IMR-90 (cell line): Measurements from ENCODE around the gene COL6A3.

Source experiments
- MAFK ChIP-seq: IDR thresholded peaks from 2 replicates; pipeline ENCODE4 v1.6.1; 2012; ENCODE audit warnings: low read depth, low read length, improper control_type of control experiment
- POLR2A ChIP-seq: IDR thresholded peaks from 2 replicates; pipeline ENCODE4 v1.6.1; 2012; ENCODE audit warnings: mild to moderate bottlenecking, low read depth, low read length
- RAD21 ChIP-seq: IDR thresholded peaks from 2 replicates; pipeline ENCODE4 v1.6.1; 2012; ENCODE audit warnings: low read length, improper control_type of control experiment
- SMC3 ChIP-seq: fragments of 150-350 bp; IDR thresholded peaks from 2 replicates; pipeline ENCODE4 v1.6.1; 2016; ENCODE audit warnings: low read depth, mild to moderate bottlenecking, antibody characterized with exemption, low read length, moderate library complexity
- TF ChIP-seq, protein P1 (sequence below): conservative IDR thresholded peaks from 2 replicates; pipeline ENCODE4 v1.5.1; 2012; ENCODE audit warnings: mild to moderate bottlenecking, low read depth, low read length, improper control_type of control experiment
- TF ChIP-seq, protein P2 (sequence below): fragments of 150-350 bp; IDR thresholded peaks from 2 replicates; pipeline ENCODE4 v1.6.1; 2016; ENCODE audit warnings: low read depth, mild to moderate bottlenecking, low read length, moderate library complexity, borderline replicate concordance

DNA sequence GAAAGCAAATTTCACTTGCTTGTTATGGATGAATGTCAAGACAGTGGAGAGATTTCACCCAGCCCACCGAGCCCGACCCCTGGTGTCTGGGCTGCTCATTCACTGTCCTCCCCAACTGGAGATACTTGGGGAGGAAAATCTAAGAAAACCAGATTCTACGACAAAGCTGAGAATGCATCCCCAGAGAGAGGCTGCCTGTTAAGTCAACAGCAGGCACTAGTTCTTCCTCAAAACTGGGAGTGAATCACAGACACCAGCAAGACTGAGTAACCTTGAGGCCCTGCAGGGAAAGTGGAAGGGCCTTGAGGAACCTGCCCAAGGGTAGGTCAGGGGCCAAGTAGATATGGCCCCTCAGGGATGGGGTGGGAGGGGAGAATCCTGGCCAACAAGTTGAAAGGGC lies 38.9 kb upstream of the COL6A3 start:
- TF ChIP-seq, protein P1, sequence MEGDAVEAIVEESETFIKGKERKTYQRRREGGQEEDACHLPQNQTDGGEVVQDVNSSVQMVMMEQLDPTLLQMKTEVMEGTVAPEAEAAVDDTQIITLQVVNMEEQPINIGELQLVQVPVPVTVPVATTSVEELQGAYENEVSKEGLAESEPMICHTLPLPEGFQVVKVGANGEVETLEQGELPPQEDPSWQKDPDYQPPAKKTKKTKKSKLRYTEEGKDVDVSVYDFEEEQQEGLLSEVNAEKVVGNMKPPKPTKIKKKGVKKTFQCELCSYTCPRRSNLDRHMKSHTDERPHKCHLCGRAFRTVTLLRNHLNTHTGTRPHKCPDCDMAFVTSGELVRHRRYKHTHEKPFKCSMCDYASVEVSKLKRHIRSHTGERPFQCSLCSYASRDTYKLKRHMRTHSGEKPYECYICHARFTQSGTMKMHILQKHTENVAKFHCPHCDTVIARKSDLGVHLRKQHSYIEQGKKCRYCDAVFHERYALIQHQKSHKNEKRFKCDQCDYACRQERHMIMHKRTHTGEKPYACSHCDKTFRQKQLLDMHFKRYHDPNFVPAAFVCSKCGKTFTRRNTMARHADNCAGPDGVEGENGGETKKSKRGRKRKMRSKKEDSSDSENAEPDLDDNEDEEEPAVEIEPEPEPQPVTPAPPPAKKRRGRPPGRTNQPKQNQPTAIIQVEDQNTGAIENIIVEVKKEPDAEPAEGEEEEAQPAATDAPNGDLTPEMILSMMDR = no peak
- TF ChIP-seq POLR2A (no peak), SMC3 (no peak), RAD21 (no peak), MAFK (no peak)
- TF ChIP-seq, protein P2, sequence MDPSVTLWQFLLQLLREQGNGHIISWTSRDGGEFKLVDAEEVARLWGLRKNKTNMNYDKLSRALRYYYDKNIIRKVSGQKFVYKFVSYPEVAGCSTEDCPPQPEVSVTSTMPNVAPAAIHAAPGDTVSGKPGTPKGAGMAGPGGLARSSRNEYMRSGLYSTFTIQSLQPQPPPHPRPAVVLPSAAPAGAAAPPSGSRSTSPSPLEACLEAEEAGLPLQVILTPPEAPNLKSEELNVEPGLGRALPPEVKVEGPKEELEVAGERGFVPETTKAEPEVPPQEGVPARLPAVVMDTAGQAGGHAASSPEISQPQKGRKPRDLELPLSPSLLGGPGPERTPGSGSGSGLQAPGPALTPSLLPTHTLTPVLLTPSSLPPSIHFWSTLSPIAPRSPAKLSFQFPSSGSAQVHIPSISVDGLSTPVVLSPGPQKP = no peak
